HEK293 (cell line): ENCODE data around the gene CNEP1R1.
A peak's percentile ranks its signal among the peaks of the same experiment; 100 is the strongest.

ENCODE experiments used
- BCL11B ChIP-seq: fragments of 450-650 bp; formaldehyde crosslinking; IDR thresholded peaks from 2 replicates; pipeline ENCODE4 v1.5.1; 2016; ENCODE audit warnings: low read depth, missing biosample characterization, missing genetic modification characterization
- EGR2 ChIP-seq: fragments of 450-650 bp; formaldehyde crosslinking; IDR thresholded peaks from 2 replicates; pipeline ENCODE4 v1.5.1; 2016; ENCODE audit warnings: low read depth, missing biosample characterization, missing genetic modification characterization
- FEZF1 ChIP-seq: fragments of 450-650 bp; formaldehyde crosslinking; IDR thresholded peaks from 2 replicates; pipeline ENCODE4 v1.5.1; 2016; ENCODE audit warnings: missing biosample characterization, missing genetic modification characterization
- GLI2 ChIP-seq: fragments of 450-650 bp; formaldehyde crosslinking; IDR thresholded peaks from 2 replicates; pipeline ENCODE4; 2017; ENCODE audit warnings: missing biosample characterization, missing genetic modification characterization, low read depth, borderline replicate concordance
- HOXD13 ChIP-seq: sonication (generic); formaldehyde crosslinking; IDR thresholded peaks from 2 replicates; pipeline ENCODE4 v1.8.0; 2022; ENCODE audit warnings: missing genetic modification reagents, borderline replicate concordance
- KLF8 ChIP-seq: fragments of 450-650 bp; formaldehyde crosslinking; IDR thresholded peaks from 2 replicates; pipeline ENCODE4 v1.5.1; 2016; ENCODE audit warnings: missing biosample characterization, missing genetic modification characterization
- PRDM6 ChIP-seq: fragments of 450-650 bp; formaldehyde crosslinking; IDR thresholded peaks from 2 replicates; pipeline ENCODE4 v1.5.1; 2017; ENCODE audit warnings: missing biosample characterization, missing genetic modification characterization
- RBAK ChIP-seq: fragments of 450-650 bp; formaldehyde crosslinking; IDR thresholded peaks from 2 replicates; pipeline ENCODE4 v1.5.1; 2016; ENCODE audit warnings: missing biosample characterization, missing genetic modification characterization
- REPIN1 ChIP-seq: fragments of 450-650 bp; formaldehyde crosslinking; IDR thresholded peaks from 2 replicates; pipeline ENCODE4 v1.5.1; 2017; ENCODE audit warnings: missing biosample characterization, missing genetic modification characterization, low read depth
- ZBTB20 ChIP-seq: fragments of 450-650 bp; formaldehyde crosslinking; IDR thresholded peaks from 2 replicates; pipeline ENCODE4 v1.5.1; 2016; ENCODE audit warnings: missing biosample characterization, missing genetic modification characterization
- ZBTB44 ChIP-seq: fragments of 450-650 bp; IDR thresholded peaks from 2 replicates; pipeline ENCODE4 v1.5.1; 2018; ENCODE audit warnings: missing biosample characterization, mild to moderate bottlenecking, missing genetic modification characterization
- ZFP37 ChIP-seq: fragments of 450-650 bp; formaldehyde crosslinking; IDR thresholded peaks from 2 replicates; pipeline ENCODE4 v1.5.1; 2016; ENCODE audit warnings: missing biosample characterization, missing genetic modification characterization
- ZNF114 ChIP-seq: fragments of 450-650 bp; formaldehyde crosslinking; IDR thresholded peaks from 2 replicates; pipeline ENCODE4 v1.5.0; 2017; ENCODE audit warnings: missing biosample characterization, missing genetic modification characterization
- ZNF121 ChIP-seq: fragments of 450-650 bp; formaldehyde crosslinking; IDR thresholded peaks from 2 replicates; pipeline ENCODE4 v1.5.1; 2016; ENCODE audit warnings: missing biosample characterization, missing genetic modification characterization
- ZNF16 ChIP-seq: fragments of 450-650 bp; formaldehyde crosslinking; IDR thresholded peaks from 2 replicates; pipeline ENCODE4 v1.5.1; 2016; ENCODE audit warnings: low read depth, missing biosample characterization, missing genetic modification characterization
- ZNF169 ChIP-seq: fragments of 450-650 bp; formaldehyde crosslinking; IDR thresholded peaks from 2 replicates; pipeline ENCODE4 v1.5.1; 2016; ENCODE audit warnings: missing biosample characterization, missing genetic modification characterization
- ZNF280D ChIP-seq: fragments of 450-650 bp; formaldehyde crosslinking; IDR thresholded peaks from 2 replicates; pipeline ENCODE4 v1.5.1; 2016; ENCODE audit warnings: missing biosample characterization, missing genetic modification characterization
- ZNF311 ChIP-seq: fragments of 450-650 bp; formaldehyde crosslinking; IDR thresholded peaks from 2 replicates; pipeline ENCODE4 v1.5.1; 2017; ENCODE audit warnings: missing biosample characterization, missing genetic modification characterization, borderline replicate concordance
- ZNF501 ChIP-seq: fragments of 450-650 bp; formaldehyde crosslinking; IDR thresholded peaks from 2 replicates; pipeline ENCODE4 v1.5.1; 2016; ENCODE audit warnings: missing biosample characterization, missing genetic modification characterization
- ZNF521 ChIP-seq: fragments of 450-650 bp; formaldehyde crosslinking; IDR thresholded peaks from 2 replicates; pipeline ENCODE4 v1.5.1; 2017; ENCODE audit warnings: missing biosample characterization, mild to moderate bottlenecking, missing genetic modification characterization
- ZNF530 ChIP-seq: fragments of 450-650 bp; formaldehyde crosslinking; IDR thresholded peaks from 2 replicates; pipeline ENCODE4 v1.5.1; 2016; ENCODE audit warnings: low read depth, missing biosample characterization, missing genetic modification characterization
- ZNF600 ChIP-seq: fragments of 450-650 bp; formaldehyde crosslinking; IDR thresholded peaks from 2 replicates; pipeline ENCODE4 v1.5.1; 2016; ENCODE audit warnings: missing biosample characterization, missing genetic modification characterization
- ZNF624 ChIP-seq: fragments of 450-650 bp; formaldehyde crosslinking; IDR thresholded peaks from 2 replicates; pipeline ENCODE4 v1.5.1; 2017; ENCODE audit warnings: missing biosample characterization, missing genetic modification characterization
- ZNF704 ChIP-seq: fragments of 450-650 bp; formaldehyde crosslinking; IDR thresholded peaks from 2 replicates; pipeline ENCODE4 v1.5.1; 2016; ENCODE audit warnings: missing biosample characterization, missing genetic modification characterization
- TF ChIP-seq, protein P1 (sequence below): sonication (generic); formaldehyde crosslinking; IDR thresholded peaks from 2 replicates; pipeline ENCODE4 v1.8.1; 2022; ENCODE audit warnings: mild to moderate bottlenecking, moderate library complexity, missing genetic modification reagents
- TF ChIP-seq, protein P2 (sequence below): fragments of 450-650 bp; formaldehyde crosslinking; IDR thresholded peaks from 2 replicates; pipeline ENCODE4 v1.5.1; 2016; ENCODE audit warnings: missing biosample characterization, missing genetic modification characterization
- TF ChIP-seq, protein P3 (sequence below): fragments of 450-650 bp; formaldehyde crosslinking; IDR thresholded peaks from 2 replicates; pipeline ENCODE4 v1.5.1; 2016; ENCODE audit warnings: missing biosample characterization, missing genetic modification characterization

Gene CNEP1R1

DNA sequence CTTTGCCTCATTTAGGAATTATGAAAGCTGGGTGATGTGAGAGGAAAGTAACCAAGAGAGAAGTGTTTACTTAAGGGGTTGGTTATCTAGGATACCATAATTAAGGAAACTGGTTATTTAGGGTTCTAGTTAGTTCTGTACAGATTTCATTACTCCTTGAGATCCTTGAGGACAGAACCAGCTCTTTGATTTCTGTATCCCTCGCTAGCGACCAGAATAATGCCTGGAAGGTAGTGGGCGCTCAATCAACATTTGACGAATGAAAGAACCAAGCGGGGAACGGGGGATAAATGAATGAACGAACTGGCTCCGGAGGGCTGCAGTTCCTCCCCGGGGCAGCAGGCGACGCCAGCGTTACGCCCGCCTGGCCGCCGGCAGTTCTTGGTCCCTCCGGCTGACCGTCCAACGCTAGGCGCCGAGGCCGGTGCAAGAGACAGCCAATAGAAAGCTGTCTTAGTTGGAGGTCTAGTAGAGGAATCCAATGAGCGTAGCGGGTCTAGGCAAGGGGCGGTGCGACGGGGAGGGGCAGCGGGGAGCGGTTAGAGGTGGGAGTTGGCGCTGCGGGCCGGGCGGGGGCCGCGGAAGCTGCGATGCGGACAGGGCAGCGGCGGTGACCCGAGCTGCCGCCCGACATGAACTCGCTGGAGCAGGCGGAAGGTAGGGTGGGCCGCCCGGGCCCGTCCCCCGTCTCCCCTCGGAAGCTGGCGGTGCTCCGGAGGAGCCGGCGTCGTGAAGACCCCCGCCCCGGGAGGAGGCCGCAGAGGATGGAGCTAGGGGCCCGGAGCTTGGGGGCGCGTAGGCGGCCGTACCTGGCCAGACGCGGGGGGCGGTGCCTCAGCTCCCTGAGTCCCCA lies at the start of gene CNEP1R1 (continued):
- TF ChIP-seq GLI2 (tag by site-specific recombination), result no peak
- peak; percentile 88 for TF ChIP-seq BCL11B (tag by site-specific recombination)
- TF ChIP-seq ZNF121 (tag by site-specific recombination), result no peak
- peak; percentile 41; the same call in 1 of the 2 replicates for TF ChIP-seq ZBTB20
- TF ChIP-seq, protein P1, sequence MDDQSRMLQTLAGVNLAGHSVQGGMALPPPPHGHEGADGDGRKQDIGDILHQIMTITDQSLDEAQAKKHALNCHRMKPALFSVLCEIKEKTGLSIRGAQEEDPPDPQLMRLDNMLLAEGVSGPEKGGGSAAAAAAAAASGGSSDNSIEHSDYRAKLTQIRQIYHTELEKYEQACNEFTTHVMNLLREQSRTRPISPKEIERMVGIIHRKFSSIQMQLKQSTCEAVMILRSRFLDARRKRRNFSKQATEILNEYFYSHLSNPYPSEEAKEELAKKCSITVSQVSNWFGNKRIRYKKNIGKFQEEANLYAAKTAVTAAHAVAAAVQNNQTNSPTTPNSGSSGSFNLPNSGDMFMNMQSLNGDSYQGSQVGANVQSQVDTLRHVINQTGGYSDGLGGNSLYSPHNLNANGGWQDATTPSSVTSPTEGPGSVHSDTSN (CRISPR knock-in tag), result no peak
- no peak for TF ChIP-seq ZNF501 (tag by site-specific recombination)
- 0 out of 2 replicates have a peak, but pooled peaks have one; percentile 10 for TF ChIP-seq REPIN1 (tag by site-specific recombination)
- TF ChIP-seq, protein P2, sequence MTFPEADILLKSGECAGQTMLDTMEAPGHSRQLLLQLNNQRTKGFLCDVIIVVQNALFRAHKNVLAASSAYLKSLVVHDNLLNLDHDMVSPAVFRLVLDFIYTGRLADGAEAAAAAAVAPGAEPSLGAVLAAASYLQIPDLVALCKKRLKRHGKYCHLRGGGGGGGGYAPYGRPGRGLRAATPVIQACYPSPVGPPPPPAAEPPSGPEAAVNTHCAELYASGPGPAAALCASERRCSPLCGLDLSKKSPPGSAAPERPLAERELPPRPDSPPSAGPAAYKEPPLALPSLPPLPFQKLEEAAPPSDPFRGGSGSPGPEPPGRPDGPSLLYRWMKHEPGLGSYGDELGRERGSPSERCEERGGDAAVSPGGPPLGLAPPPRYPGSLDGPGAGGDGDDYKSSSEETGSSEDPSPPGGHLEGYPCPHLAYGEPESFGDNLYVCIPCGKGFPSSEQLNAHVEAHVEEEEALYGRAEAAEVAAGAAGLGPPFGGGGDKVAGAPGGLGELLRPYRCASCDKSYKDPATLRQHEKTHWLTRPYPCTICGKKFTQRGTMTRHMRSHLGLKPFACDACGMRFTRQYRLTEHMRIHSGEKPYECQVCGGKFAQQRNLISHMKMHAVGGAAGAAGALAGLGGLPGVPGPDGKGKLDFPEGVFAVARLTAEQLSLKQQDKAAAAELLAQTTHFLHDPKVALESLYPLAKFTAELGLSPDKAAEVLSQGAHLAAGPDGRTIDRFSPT, result no peak
- no peak for TF ChIP-seq RBAK (tag by site-specific recombination)
- TF ChIP-seq, protein P3, sequence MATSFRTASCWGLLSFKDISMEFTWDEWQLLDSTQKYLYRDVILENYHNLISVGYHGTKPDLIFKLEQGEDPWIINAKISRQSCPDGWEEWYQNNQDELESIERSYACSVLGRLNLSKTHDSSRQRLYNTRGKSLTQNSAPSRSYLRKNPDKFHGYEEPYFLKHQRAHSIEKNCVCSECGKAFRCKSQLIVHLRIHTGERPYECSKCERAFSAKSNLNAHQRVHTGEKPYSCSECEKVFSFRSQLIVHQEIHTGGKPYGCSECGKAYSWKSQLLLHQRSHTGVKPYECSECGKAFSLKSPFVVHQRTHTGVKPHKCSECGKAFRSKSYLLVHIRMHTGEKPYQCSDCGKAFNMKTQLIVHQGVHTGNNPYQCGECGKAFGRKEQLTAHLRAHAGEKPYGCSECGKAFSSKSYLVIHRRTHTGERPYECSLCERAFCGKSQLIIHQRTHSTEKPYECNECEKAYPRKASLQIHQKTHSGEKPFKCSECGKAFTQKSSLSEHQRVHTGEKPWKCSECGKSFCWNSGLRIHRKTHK (tag by site-specific recombination), result no peak
- no peak for TF ChIP-seq FEZF1 (tag by site-specific recombination)
- TF ChIP-seq ZNF169 (tag by site-specific recombination), result no peak
- TF ChIP-seq ZNF600 (tag by site-specific recombination), result no peak
- no peak for TF ChIP-seq PRDM6 (tag by site-specific recombination)
- no peak for TF ChIP-seq ZNF114 (tag by site-specific recombination)
- TF ChIP-seq ZNF16 (tag by site-specific recombination), result no peak
- no peak for TF ChIP-seq ZFP37 (tag by site-specific recombination)
- no peak for TF ChIP-seq ZNF624 (tag by site-specific recombination)
- no peak for TF ChIP-seq HOXD13
- TF ChIP-seq ZNF704 (tag by site-specific recombination), result no peak
- TF ChIP-seq KLF8 (tag by site-specific recombination), result peak; percentile 94
- TF ChIP-seq ZNF521 (tag by site-specific recombination), result no peak
- no peak for TF ChIP-seq ZNF311 (tag by site-specific recombination)
- TF ChIP-seq EGR2 (tag by site-specific recombination), result peak; percentile 81
- TF ChIP-seq ZBTB44 (tag by site-specific recombination), result no peak
- no peak for TF ChIP-seq ZNF530
- TF ChIP-seq ZNF280D (tag by site-specific recombination), result no peak
